Peyer's patch (tissue), 4 donors: ENCODE measurements around the gene CDKN2AIPNL.

ENCODE experiments used
- CTCF ChIP-seq, 6 experiments: fragments of 450-650 bp in 4 of 6; fragments of 200-600 bp in 2 of 6; sonication (generic) in 1 of 6; IDR thresholded peaks; one replicate each; pipeline ENCODE4 v1.5.1; 2017 to 2019; ENCODE audit warnings: antibody characterized with exemption in 6 of 6, mild to moderate bottlenecking in 3 of 6, moderate library complexity in 1 of 6
- POLR2A ChIP-seq, 2 donors: fragments of 450-650 bp; IDR thresholded peaks; one replicate each; pipeline ENCODE4 v1.5.1; 2017; ENCODE audit warnings: antibody characterized with exemption in 2 of 2, mild to moderate bottlenecking in 2 of 2, moderate library complexity in 2 of 2

- TF ChIP-seq CTCF (IDR thresholded peaks at IDR 0.05) (no peak), POLR2A (IDR thresholded peaks at IDR 0.05) (no peak)
Observed at GRCh38 chr5:134438721-134439123, 27.0 kb upstream of the CDKN2AIPNL start.
